Measurements from ENCODE around the gene ARHGAP15.

GRCh38 chr2:143741205-143741604 lies 612.0 kb downstream of the ARHGAP15 start:
- TF ChIP-seq POLR2AphosphoS5 (IDR thresholded peaks at IDR 0.05) (no peak), CTCF (IDR thresholded peaks at IDR 0.05) (no peak), POLR2A (IDR thresholded peaks at IDR 0.05) (no peak)

All from transverse colon (tissue), 4 donors.